Endodermal cell (in vitro differentiated cells): ENCODE measurements around the gene ARL2BP. TPM values are rescaled to one million over a fixed set of nuclear protein-coding genes. Genes with fewer than 3 reads are reported as not detected.

Experiments
- DNase-seq: peaks from one replicate; pipeline ENCODE4 v3.0.0-alpha.2; 2017
- H3K27ac ChIP-seq: 2 replicates; pipeline ENCODE4 v1.5.1; 2013; ENCODE audit warnings: mild to moderate bottlenecking, low read depth, low read length, moderate library complexity
- H3K27me3 ChIP-seq: 2 replicates; pipeline ENCODE4 v1.6.1; 2013; ENCODE audit warnings: mild to moderate bottlenecking, low read length, moderate library complexity; ENCODE audit not compliant: insufficient read depth, control insufficient read depth, poor library complexity, severe bottlenecking
- H3K36me3 ChIP-seq: 2 replicates; pipeline ENCODE4 v1.7.0; 2013; ENCODE audit warnings: mild to moderate bottlenecking, low read length, moderate library complexity; ENCODE audit not compliant: control insufficient read depth, insufficient read depth
- H3K4me1 ChIP-seq: one replicate; pipeline ENCODE4 v1.7.0; 2013; ENCODE audit warnings: low read length; ENCODE audit not compliant: control insufficient read depth, insufficient read depth
- H3K4me3 ChIP-seq: 2 replicates; pipeline ENCODE4 v1.5.1; 2013; ENCODE audit warnings: mild to moderate bottlenecking, low read length, moderate library complexity
- H3K9ac ChIP-seq: 2 replicates; pipeline ENCODE4 v1.6.1; 2013; ENCODE audit warnings: mild to moderate bottlenecking, low read length, moderate library complexity; ENCODE audit not compliant: poor library complexity, severe bottlenecking; ENCODE audit errors: extremely low read depth
- H3K9me3 ChIP-seq: 2 replicates; pipeline ENCODE4 v1.6.1; 2013; ENCODE audit warnings: mild to moderate bottlenecking, low read length, moderate library complexity; ENCODE audit not compliant: control insufficient read depth
- H3K27ac Mint-ChIP-seq: 2 replicates; pipeline ENCODE4 v1.8.0; 2020; ENCODE audit warnings: mixed read lengths
- H3K27me3 Mint-ChIP-seq: 2 replicates; pipeline ENCODE4 v1.8.0; 2021; ENCODE audit warnings: mild to moderate bottlenecking, mixed read lengths; ENCODE audit not compliant: insufficient read depth
- H3K36me3 Mint-ChIP-seq: 2 replicates; pipeline ENCODE4 v1.8.0; 2020; ENCODE audit warnings: low read depth, mixed read lengths
- H3K4me1 Mint-ChIP-seq: 2 replicates; pipeline ENCODE4 v1.8.0; 2020; ENCODE audit warnings: mixed read lengths
- H3K4me3 Mint-ChIP-seq: 2 replicates; pipeline ENCODE4 v1.8.0; 2020; ENCODE audit warnings: mild to moderate bottlenecking, moderate library complexity, mixed read lengths
- H3K9me3 Mint-ChIP-seq: 2 replicates; pipeline ENCODE4 v1.8.0; 2020; ENCODE audit warnings: mild to moderate bottlenecking, mixed read lengths
- WGBS, 2 experiments: methylation state at CpG; one replicate each; pipeline versions ENCODE4 v1.1.5 to v1.1.7; 2013; ENCODE audit warnings: missing lambda C conversion rate in 2 of 2, mixed read lengths in 1 of 2; ENCODE audit not compliant: insufficient coverage in 1 of 2, insufficient read length in 1 of 2; 5-methylcytosine and 5-hydroxymethylcytosine counted together
- total RNA-seq, 2 donors: library from RNA; stranded (reverse); fragmentation: NEBNext Ultra II Directional in 1 of 2; extraction: Animal tissue kit (Norgen Biotek cat#: 25700) in 1 of 2; gene quantifications; 2 replicates in 1 of 2; 3 replicates in 1 of 2; pipeline ENCODE4 v1.2.1, GENCODE V29; 2021
- TF ChIP-seq, protein P1 (sequence below): fragments of 200-600 bp; sonication (generic); conservative IDR thresholded peaks from 2 replicates; pipeline ENCODE4 v1.5.0; 2021; ENCODE audit warnings: antibody characterized with exemption, mild to moderate bottlenecking

Gene ARL2BP
- total RNA-seq, 2 donors from 2014 or later: 22.6 to 31.3 TPM

DNA sequence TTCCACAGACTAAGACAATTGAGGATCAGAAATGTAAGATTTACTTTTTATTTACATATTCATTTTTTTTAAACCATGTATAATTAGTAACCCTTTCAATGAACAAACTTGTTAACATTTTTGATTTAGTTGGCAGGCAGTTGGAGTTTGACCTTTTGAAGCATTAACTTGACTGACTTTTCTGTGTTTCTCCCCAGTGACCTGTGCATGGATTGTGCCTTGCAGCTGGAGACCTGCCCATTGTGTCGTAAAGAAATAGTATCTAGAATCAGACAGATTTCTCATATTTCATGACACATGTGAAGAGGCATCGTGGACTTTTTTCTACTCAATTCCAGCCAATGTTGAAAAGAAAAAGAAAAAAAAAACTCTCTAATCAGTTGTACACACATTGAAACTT, 6.4 kb upstream of the ARL2BP start:
- Histone ChIP-seq H3K27me3 (no peaks in the 10 kb centered on the region), H3K36me3 (peaks cover 61% of the 10 kb centered on the region), H3K4me1 (no peaks in the 10 kb centered on the region), H3K27ac (no peak overlapping the region), H3K4me3 (no peak overlapping the region), H3K9me3 (no peaks in the 10 kb centered on the region), H3K9ac (no peak overlapping the region)
- Mint-ChIP-seq H3K27me3 (no peaks in the 10 kb centered on the region), H3K9me3 (no peaks in the 10 kb centered on the region), H3K4me1 (no peaks in the 10 kb centered on the region), H3K36me3 (peaks cover 50% of the 10 kb centered on the region), H3K4me3 (no peak overlapping the region), H3K27ac (no peak overlapping the region)
- TF ChIP-seq, protein P1, sequence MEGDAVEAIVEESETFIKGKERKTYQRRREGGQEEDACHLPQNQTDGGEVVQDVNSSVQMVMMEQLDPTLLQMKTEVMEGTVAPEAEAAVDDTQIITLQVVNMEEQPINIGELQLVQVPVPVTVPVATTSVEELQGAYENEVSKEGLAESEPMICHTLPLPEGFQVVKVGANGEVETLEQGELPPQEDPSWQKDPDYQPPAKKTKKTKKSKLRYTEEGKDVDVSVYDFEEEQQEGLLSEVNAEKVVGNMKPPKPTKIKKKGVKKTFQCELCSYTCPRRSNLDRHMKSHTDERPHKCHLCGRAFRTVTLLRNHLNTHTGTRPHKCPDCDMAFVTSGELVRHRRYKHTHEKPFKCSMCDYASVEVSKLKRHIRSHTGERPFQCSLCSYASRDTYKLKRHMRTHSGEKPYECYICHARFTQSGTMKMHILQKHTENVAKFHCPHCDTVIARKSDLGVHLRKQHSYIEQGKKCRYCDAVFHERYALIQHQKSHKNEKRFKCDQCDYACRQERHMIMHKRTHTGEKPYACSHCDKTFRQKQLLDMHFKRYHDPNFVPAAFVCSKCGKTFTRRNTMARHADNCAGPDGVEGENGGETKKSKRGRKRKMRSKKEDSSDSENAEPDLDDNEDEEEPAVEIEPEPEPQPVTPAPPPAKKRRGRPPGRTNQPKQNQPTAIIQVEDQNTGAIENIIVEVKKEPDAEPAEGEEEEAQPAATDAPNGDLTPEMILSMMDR: no peak
- DNase-seq: no peak
- WGBS, 2 experiments: 93 to 100% methylated on average over 1 to 2 of the region's 2 CpGs

GRCh38 chr16:57239107-57239506, 6.0 kb upstream of the ARL2BP start:
- Histone ChIP-seq H3K4me3 (no peak overlapping the region), H3K9ac (no peak overlapping the region), H3K36me3 (peaks cover 57% of the 10 kb centered on the region), H3K9me3 (no peaks in the 10 kb centered on the region), H3K4me1 (no peaks in the 10 kb centered on the region), H3K27me3 (no peaks in the 10 kb centered on the region), H3K27ac (no peak overlapping the region)
- peaks cover 46% of the 10 kb centered on the region for H3K36me3 Mint-ChIP-seq
- H3K4me1 Mint-ChIP-seq: no peaks in the 10 kb centered on the region
- DNase-seq: no peak
- 98 to 100% methylated on average over 1 to 2 of the region's 2 CpGs for WGBS, 2 experiments
- no peaks in the 10 kb centered on the region for H3K9me3 Mint-ChIP-seq
- TF ChIP-seq, protein P1: no peak
- no peaks in the 10 kb centered on the region for H3K27me3 Mint-ChIP-seq
- no peak overlapping the region for H3K27ac Mint-ChIP-seq
- H3K4me3 Mint-ChIP-seq: no peak overlapping the region

DNA sequence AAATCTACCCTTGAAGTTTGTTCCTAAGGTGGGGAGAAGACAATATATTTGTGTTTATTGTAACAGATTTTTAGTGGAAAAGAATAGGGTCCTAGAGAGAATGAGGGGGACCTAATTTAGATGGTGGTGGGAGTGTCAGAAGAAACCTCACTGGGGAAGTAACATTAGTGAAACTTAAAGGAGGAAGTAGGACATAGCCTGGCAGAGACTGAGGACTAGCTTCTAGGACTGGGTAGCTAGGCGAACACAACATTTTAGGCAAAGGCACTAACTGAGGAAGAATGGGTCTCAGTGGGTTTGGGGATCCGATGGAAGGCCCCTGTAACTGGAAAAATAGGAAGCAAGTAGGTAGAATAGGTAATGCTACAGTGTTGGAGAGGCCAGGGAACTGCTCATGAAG, 4.2 kb upstream of the ARL2BP start:
- Mint-ChIP-seq H3K4me3 (no peak overlapping the region), H3K27ac (no peak overlapping the region)

More for the DNA sequence above, 4.2 kb upstream of the ARL2BP start:
- Histone ChIP-seq H3K36me3 (peaks cover 39% of the 10 kb centered on the region), H3K4me1 (no peaks in the 10 kb centered on the region), H3K27me3 (no peaks in the 10 kb centered on the region), H3K9ac (no peak overlapping the region), H3K27ac (no peak overlapping the region), H3K4me3 (no peak overlapping the region), H3K9me3 (no peaks in the 10 kb centered on the region)
- 91 to 98% methylated on average over 2 of the region's 2 CpGs for WGBS, 2 experiments
- TF ChIP-seq, protein P1: no peak
- Mint-ChIP-seq H3K27me3 (no peaks in the 10 kb centered on the region), H3K36me3 (peaks cover 28% of the 10 kb centered on the region), H3K4me1 (peaks cover 7% of the 10 kb centered on the region), H3K9me3 (no peaks in the 10 kb centered on the region)
- DNase-seq: no peak
